Neural cell (in vitro differentiated cells): Measurements from ENCODE around the gene RPL18.

Experiments used
- EP300 ChIP-seq: fragments of 450-650 bp; conservative IDR thresholded peaks from 2 replicates; pipeline ENCODE4 v1.6.1; 2014; ENCODE audit warnings: antibody characterized with exemption, mild to moderate bottlenecking, moderate library complexity; ENCODE audit not compliant: poor library complexity, severe bottlenecking
- RAD21 ChIP-seq: fragments of 450-650 bp; conservative IDR thresholded peaks from 2 replicates; pipeline ENCODE4 v1.6.1; 2014; ENCODE audit warnings: antibody characterized with exemption, mild to moderate bottlenecking, moderate library complexity
- TAF1 ChIP-seq: IDR thresholded peaks from 2 replicates; pipeline ENCODE4 v1.6.1; 2012; ENCODE audit warnings: low read depth
- TF ChIP-seq, protein P1 (sequence below): fragments of 450-650 bp; IDR thresholded peaks from 2 replicates; pipeline ENCODE4 v1.5.1; 2014; ENCODE audit warnings: antibody characterized with exemption, mild to moderate bottlenecking, moderate library complexity; ENCODE audit not compliant: poor library complexity, severe bottlenecking

DNA sequence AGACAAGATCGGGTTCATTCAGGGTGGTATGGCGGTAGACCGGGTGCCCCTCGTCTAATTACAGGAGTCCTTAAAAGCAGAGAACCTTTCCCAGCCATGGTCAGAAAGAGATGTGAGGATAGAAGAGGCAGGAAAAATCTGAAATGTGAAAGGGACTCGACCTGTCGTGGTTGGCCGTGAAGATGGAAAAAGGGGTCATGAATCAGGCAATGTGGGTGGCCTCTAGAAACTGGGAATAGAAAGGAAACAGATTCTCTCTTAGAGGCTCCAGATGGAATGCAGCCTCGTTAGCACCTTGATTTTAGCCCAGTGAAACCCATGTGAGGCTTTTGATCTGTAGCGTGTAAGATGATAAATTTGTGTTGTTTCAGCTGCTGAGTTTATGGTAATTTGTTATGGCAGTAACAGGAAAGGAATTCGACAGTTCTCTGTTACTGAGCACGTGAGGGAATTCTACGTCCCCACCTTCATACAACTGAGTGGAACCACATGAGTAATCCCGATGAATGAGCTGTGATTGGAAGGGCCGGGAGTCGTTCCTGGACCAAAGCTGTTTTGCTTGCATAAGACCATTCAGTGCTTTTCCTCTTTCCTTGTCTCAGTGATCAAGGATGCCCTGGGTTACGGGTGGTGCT, 38.0 kb upstream of the RPL18 start:
- TF ChIP-seq, protein P1, sequence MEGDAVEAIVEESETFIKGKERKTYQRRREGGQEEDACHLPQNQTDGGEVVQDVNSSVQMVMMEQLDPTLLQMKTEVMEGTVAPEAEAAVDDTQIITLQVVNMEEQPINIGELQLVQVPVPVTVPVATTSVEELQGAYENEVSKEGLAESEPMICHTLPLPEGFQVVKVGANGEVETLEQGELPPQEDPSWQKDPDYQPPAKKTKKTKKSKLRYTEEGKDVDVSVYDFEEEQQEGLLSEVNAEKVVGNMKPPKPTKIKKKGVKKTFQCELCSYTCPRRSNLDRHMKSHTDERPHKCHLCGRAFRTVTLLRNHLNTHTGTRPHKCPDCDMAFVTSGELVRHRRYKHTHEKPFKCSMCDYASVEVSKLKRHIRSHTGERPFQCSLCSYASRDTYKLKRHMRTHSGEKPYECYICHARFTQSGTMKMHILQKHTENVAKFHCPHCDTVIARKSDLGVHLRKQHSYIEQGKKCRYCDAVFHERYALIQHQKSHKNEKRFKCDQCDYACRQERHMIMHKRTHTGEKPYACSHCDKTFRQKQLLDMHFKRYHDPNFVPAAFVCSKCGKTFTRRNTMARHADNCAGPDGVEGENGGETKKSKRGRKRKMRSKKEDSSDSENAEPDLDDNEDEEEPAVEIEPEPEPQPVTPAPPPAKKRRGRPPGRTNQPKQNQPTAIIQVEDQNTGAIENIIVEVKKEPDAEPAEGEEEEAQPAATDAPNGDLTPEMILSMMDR: no peak
- TF ChIP-seq RAD21: no peak
- no peak for TF ChIP-seq EP300
- no peak for TF ChIP-seq TAF1
